Activated T-helper 17 cell treated with anti-CD3 and anti-CD28 coated beads, Interleukin-2, amount 50 U/mL, for 72 hours (primary cell): ENCODE measurements around the gene SLC35F1. TPM values are rescaled to one million over a fixed set of nuclear protein-coding genes. Genes with fewer than 3 reads are reported as not detected.

Experiments used
- ATAC-seq: fragments of 150-1000 bp; cut with Tn5 transposase; replicated peaks from 2 replicates; pipeline ENCODE4 v1.10.0; 2021; ENCODE audit warnings: mild to moderate bottlenecking, moderate library complexity
- H3K27ac Mint-ChIP-seq: one replicate; pipeline ENCODE4 v1.8.0; 2022; ENCODE audit warnings: mixed read lengths
- H3K27me3 Mint-ChIP-seq: one replicate; pipeline ENCODE4 v1.8.0; 2022; ENCODE audit warnings: mixed read lengths
- H3K36me3 Mint-ChIP-seq: one replicate; pipeline ENCODE4 v1.8.0; 2022; ENCODE audit warnings: low read depth, mild to moderate bottlenecking, mixed read lengths
- H3K4me1 Mint-ChIP-seq: one replicate; pipeline ENCODE4 v1.8.0; 2022; ENCODE audit warnings: mixed read lengths
- H3K4me3 Mint-ChIP-seq: one replicate; pipeline ENCODE4 v1.8.0; 2022; ENCODE audit warnings: mild to moderate bottlenecking, mixed read lengths
- H3K9me3 Mint-ChIP-seq: one replicate; pipeline ENCODE4 v1.8.0; 2022; ENCODE audit warnings: mixed read lengths
- total RNA-seq, 2 donors: library from RNA; stranded (reverse); gene quantifications; one replicate each; pipeline ENCODE4 v1.2.3, GENCODE V29; 2022

Gene SLC35F1
- total RNA-seq, 2 donors from 2014 or later, result 0.04 to 0.16 TPM

GRCh38 chr6:118197539-118197938 lies 290.5 kb downstream of the SLC35F1 start:
- H3K9me3 Mint-ChIP-seq, result no peaks in the 10 kb centered on the region
- no peak overlapping the region for H3K4me3 Mint-ChIP-seq
- no peak for ATAC-seq
- no peaks in the 10 kb centered on the region for H3K36me3 Mint-ChIP-seq
- no peak overlapping the region for H3K27ac Mint-ChIP-seq
- H3K27me3 Mint-ChIP-seq, result no peaks in the 10 kb centered on the region
- no peaks in the 10 kb centered on the region for H3K4me1 Mint-ChIP-seq

GRCh38 chr6:118198746-118199145 lies 291.7 kb downstream of the SLC35F1 start:
- H3K4me3 Mint-ChIP-seq, result no peak overlapping the region
- no peak for ATAC-seq
- H3K4me1 Mint-ChIP-seq, result no peaks in the 10 kb centered on the region
- no peaks in the 10 kb centered on the region for H3K36me3 Mint-ChIP-seq
- no peaks in the 10 kb centered on the region for H3K9me3 Mint-ChIP-seq
- H3K27me3 Mint-ChIP-seq, result no peaks in the 10 kb centered on the region
- H3K27ac Mint-ChIP-seq, result no peak overlapping the region

GRCh38 chr6:118200160-118200559 lies 293.1 kb downstream of the SLC35F1 start:
- H3K9me3 Mint-ChIP-seq, result no peaks in the 10 kb centered on the region
- no peaks in the 10 kb centered on the region for H3K27me3 Mint-ChIP-seq
- no peak overlapping the region for H3K4me3 Mint-ChIP-seq
- no peaks in the 10 kb centered on the region for H3K4me1 Mint-ChIP-seq
- no peaks in the 10 kb centered on the region for H3K36me3 Mint-ChIP-seq
- no peak overlapping the region for H3K27ac Mint-ChIP-seq
- no peak for ATAC-seq

- Mint-ChIP-seq H3K27ac (no peak overlapping the region), H3K36me3 (no peaks in the 10 kb centered on the region), H3K27me3 (no peaks in the 10 kb centered on the region), H3K9me3 (no peaks in the 10 kb centered on the region), H3K4me3 (no peak overlapping the region), H3K4me1 (no peaks in the 10 kb centered on the region)
- ATAC-seq, result no peak
Measured at GRCh38 chr6:118202517-118202916, 295.5 kb downstream of the SLC35F1 start.

- H3K36me3 Mint-ChIP-seq, result no peaks in the 10 kb centered on the region
- no peak for ATAC-seq
Measured at GRCh38 chr6:118203545-118203944, 296.5 kb downstream of the SLC35F1 start.

GRCh38 chr6:118206221-118206620 lies 299.2 kb downstream of the SLC35F1 start:
- Mint-ChIP-seq H3K27ac (no peak overlapping the region), H3K36me3 (no peaks in the 10 kb centered on the region), H3K9me3 (no peaks in the 10 kb centered on the region), H3K27me3 (no peaks in the 10 kb centered on the region), H3K4me3 (no peak overlapping the region), H3K4me1 (no peaks in the 10 kb centered on the region)
- ATAC-seq, result no peak

More at GRCh38 chr6:118203545-118203944, 296.5 kb downstream of the SLC35F1 start:
- Mint-ChIP-seq H3K27ac (no peak overlapping the region), H3K9me3 (no peaks in the 10 kb centered on the region), H3K4me3 (no peak overlapping the region), H3K4me1 (no peaks in the 10 kb centered on the region), H3K27me3 (no peaks in the 10 kb centered on the region)

GRCh38 chr6:118207947-118208346 lies 300.9 kb downstream of the SLC35F1 start:
- Mint-ChIP-seq H3K27ac (no peak overlapping the region), H3K9me3 (no peaks in the 10 kb centered on the region), H3K36me3 (no peaks in the 10 kb centered on the region), H3K27me3 (no peaks in the 10 kb centered on the region), H3K4me3 (no peak overlapping the region), H3K4me1 (no peaks in the 10 kb centered on the region)
- no peak for ATAC-seq

- no peaks in the 10 kb centered on the region for H3K9me3 Mint-ChIP-seq
- no peaks in the 10 kb centered on the region for H3K36me3 Mint-ChIP-seq
- H3K27me3 Mint-ChIP-seq, result peaks cover 2% of the 10 kb centered on the region
- no peak overlapping the region for H3K27ac Mint-ChIP-seq
- no peaks in the 10 kb centered on the region for H3K4me1 Mint-ChIP-seq
- ATAC-seq, result no peak
- no peak overlapping the region for H3K4me3 Mint-ChIP-seq
Measured at GRCh38 chr6:118212451-118213173, 305.5 kb downstream of the SLC35F1 start.

- H3K4me3 Mint-ChIP-seq, result no peak overlapping the region
- H3K27ac Mint-ChIP-seq, result no peak overlapping the region
- no peak for ATAC-seq
- peaks cover 6% of the 10 kb centered on the region for H3K27me3 Mint-ChIP-seq
- no peaks in the 10 kb centered on the region for H3K4me1 Mint-ChIP-seq
- no peaks in the 10 kb centered on the region for H3K9me3 Mint-ChIP-seq
- no peaks in the 10 kb centered on the region for H3K36me3 Mint-ChIP-seq
Measured at GRCh38 chr6:118215269-118215668, 308.2 kb downstream of the SLC35F1 start.

- ATAC-seq, result no peak
- Mint-ChIP-seq H3K4me3 (no peak overlapping the region), H3K4me1 (no peaks in the 10 kb centered on the region), H3K27ac (no peak overlapping the region), H3K9me3 (no peaks in the 10 kb centered on the region), H3K36me3 (no peaks in the 10 kb centered on the region), H3K27me3 (peaks cover 6% of the 10 kb centered on the region)
Measured at GRCh38 chr6:118216751-118217150, 309.7 kb downstream of the SLC35F1 start.

- no peaks in the 10 kb centered on the region for H3K4me1 Mint-ChIP-seq
- H3K27me3 Mint-ChIP-seq, result peaks cover 6% of the 10 kb centered on the region
- no peak overlapping the region for H3K27ac Mint-ChIP-seq
- ATAC-seq, result no peak
- H3K9me3 Mint-ChIP-seq, result no peaks in the 10 kb centered on the region
- H3K36me3 Mint-ChIP-seq, result no peaks in the 10 kb centered on the region
- no peak overlapping the region for H3K4me3 Mint-ChIP-seq
Measured at GRCh38 chr6:118218156-118218555, 311.1 kb downstream of the SLC35F1 start.

- Mint-ChIP-seq H3K4me3 (no peak overlapping the region), H3K4me1 (no peaks in the 10 kb centered on the region), H3K36me3 (no peaks in the 10 kb centered on the region), H3K27ac (no peak overlapping the region), H3K27me3 (peaks cover 21% of the 10 kb centered on the region), H3K9me3 (no peaks in the 10 kb centered on the region)
- ATAC-seq, result no peak
Measured at GRCh38 chr6:118220429-118221128, 313.5 kb downstream of the SLC35F1 start.

- Mint-ChIP-seq H3K4me1 (no peaks in the 10 kb centered on the region), H3K4me3 (no peak overlapping the region), H3K27ac (no peak overlapping the region), H3K9me3 (no peaks in the 10 kb centered on the region), H3K27me3 (peaks cover 18% of the 10 kb centered on the region), H3K36me3 (no peaks in the 10 kb centered on the region)
- no peak for ATAC-seq
Measured at GRCh38 chr6:118223316-118223715, 316.3 kb downstream of the SLC35F1 start.

GRCh38 chr6:118228886-118229285 lies 321.8 kb downstream of the SLC35F1 start:
- H3K36me3 Mint-ChIP-seq, result no peaks in the 10 kb centered on the region
- ATAC-seq, result no peak
- peaks cover 24% of the 10 kb centered on the region for H3K27me3 Mint-ChIP-seq
- no peaks in the 10 kb centered on the region for H3K4me1 Mint-ChIP-seq
- no peak overlapping the region for H3K27ac Mint-ChIP-seq
- H3K9me3 Mint-ChIP-seq, result no peaks in the 10 kb centered on the region
- no peak overlapping the region for H3K4me3 Mint-ChIP-seq

- ATAC-seq, result no peak
- Mint-ChIP-seq H3K4me3 (no peak overlapping the region), H3K9me3 (no peaks in the 10 kb centered on the region), H3K27me3 (peaks cover 17% of the 10 kb centered on the region), H3K27ac (no peak overlapping the region), H3K36me3 (no peaks in the 10 kb centered on the region), H3K4me1 (no peaks in the 10 kb centered on the region)
Measured at GRCh38 chr6:118240878-118241528, 333.9 kb downstream of the SLC35F1 start.
